Mucosa of descending colon (tissue), 3 donors: ENCODE data around the gene CENPN. TPM values are rescaled to one million over a fixed set of nuclear protein-coding genes. Genes with fewer than 3 reads are reported as not detected.

Experiments
- ATAC-seq: fragments of 200-7000 bp; cut with Tn5 transposase; one replicate; pipeline ENCODE4 v1.9.1; 2020; ENCODE audit warnings: mild to moderate bottlenecking, moderate library complexity
- DNase-seq, 3 donors: peaks; one replicate each; pipeline ENCODE4 v3.0.0-alpha.2; 2020
- H3K36me3 ChIP-seq: fragments of 200-600 bp; one replicate; pipeline ENCODE4 v1.8.0; 2021; ENCODE audit warnings: low read depth, mild to moderate bottlenecking
- H3K4me1 ChIP-seq: fragments of 200-600 bp; one replicate; pipeline ENCODE4 v1.8.0; 2021; ENCODE audit warnings: low read depth, mild to moderate bottlenecking
- H3K4me3 ChIP-seq: fragments of 200-600 bp; one replicate; pipeline ENCODE4 v1.8.0; 2021; ENCODE audit warnings: mild to moderate bottlenecking
- H3K9me3 ChIP-seq: fragments of 200-600 bp; one replicate; pipeline ENCODE4 v1.8.0; 2021; ENCODE audit warnings: mild to moderate bottlenecking
- CTCF ChIP-seq: fragments of 200-600 bp; IDR thresholded peaks from one replicate; pipeline ENCODE4 v1.8.0; 2022; ENCODE audit warnings: antibody characterized with exemption, mild to moderate bottlenecking
- intact Hi-C, 2 donors: fragments of 100-400 bp; cut with DNase I in 1 of 2; cut with micrococcal nuclease in 1 of 2; formaldehyde crosslinking; loops; one replicate each; pipeline versions ENCODE4 v1.11.0 to v1.11.1; 2022; cut with DNase I, micrococcal nuclease
- long read RNA-seq, 2 donors: library from polyadenylated mRNA; unstranded; transcript quantifications; one replicate each; pipeline ENCODE4 v2.0.0, GENCODE V29; 2019 to 2021
- total RNA-seq, 3 donors: library from RNA; stranded (reverse); fragmentation: NEBNext Ultra II Directional in 2 of 3; extraction: Animal tissue kit (Norgen Biotek cat#: 25700) in 2 of 3; gene quantifications; one replicate each; pipeline versions ENCODE4 v1.2.1 to v1.2.4, GENCODE V29; 2021 to 2023
- donor health status: DM: no; HTN: no; CAD: no; lungs with moderate emphysema.
- donor health status: DM: no; HTN: no; CAD: no.
- donor health status: DM: no; HTN: yes; CAD: no.

Gene CENPN
- 10 to 100 TPM in 1 of 3 donors, 1 to 10 TPM in 2; 7.1 to 13.4 (median 7.6) TPM for total RNA-seq
- long read RNA-seq, donor 1, partial matches to known transcripts, result 1 of 4 reads
- long read RNA-seq, donor 1, other reads (novel, unspliced or antisense), result 0 of 4 reads
- long read RNA-seq, donor 2, partial matches to known transcripts, result 1 of 6 reads
- long read RNA-seq, donor 2, other reads (novel, unspliced or antisense), result 0 of 6 reads

GRCh38 chr16:81006813-81007695 lies at the start of gene CENPN, which contains the start of gene CMC2:
CENPN (plus strand) TSS chr16:81007214; CDS start chr16:81011940, 4,726 bp downstream.
CMC2 (minus strand) TSS chr16:81006885; CDS start chr16:80997394, 9,491 bp downstream.
- TF ChIP-seq CTCF, result peak; percentile 10
- ATAC-seq (peak; percentile 92), DNase-seq (peak; percentile 99 to 100 (median 99))
- intact Hi-C loops, result no loop called here
- Histone ChIP-seq H3K36me3 (no peaks in the 10 kb centered on the region), H3K4me1 (peaks cover 18% of the 10 kb centered on the region), H3K4me3 (peak within 1 kb of the TSS; percentile 83), H3K9me3 (no peaks in the 10 kb centered on the region)

- Histone ChIP-seq H3K4me1 (no peaks in the 10 kb centered on the region), H3K9me3 (peaks cover 32% of the 10 kb centered on the region), H3K4me3 (no peak overlapping the region), H3K36me3 (no peaks in the 10 kb centered on the region)
- TF ChIP-seq CTCF, result no peak
- ATAC-seq (no peak), DNase-seq (no peak)
- intact Hi-C loops, result no loop called here
Measured at GRCh38 chr16:80958284-80958683, 48.7 kb upstream of the CENPN start.

GRCh38 chr16:80962879-80963278 lies 44.1 kb upstream of the CENPN start:
- intact Hi-C loops, result no loop called here
- no peak for ATAC-seq

GRCh38 chr16:80964351-80964750 lies 42.7 kb upstream of the CENPN start:
- Histone ChIP-seq H3K4me1 (no peaks in the 10 kb centered on the region), H3K36me3 (no peaks in the 10 kb centered on the region), H3K9me3 (peaks cover 12% of the 10 kb centered on the region), H3K4me3 (no peak overlapping the region)
- ATAC-seq (no peak), DNase-seq (no peak)
- intact Hi-C loops, result no loop called here
- no peak for TF ChIP-seq CTCF

More at GRCh38 chr16:80962879-80963278, 44.1 kb upstream of the CENPN start:
- Histone ChIP-seq H3K4me1 (no peaks in the 10 kb centered on the region), H3K9me3 (peaks cover 26% of the 10 kb centered on the region), H3K36me3 (no peaks in the 10 kb centered on the region), H3K4me3 (no peak overlapping the region)
- TF ChIP-seq CTCF, result no peak
- no peak for DNase-seq

- no peak overlapping the region for H3K4me3 ChIP-seq
- ATAC-seq (no peak), DNase-seq (no peak)
- no peak for TF ChIP-seq CTCF
- no peaks in the 10 kb centered on the region for H3K9me3 ChIP-seq
- intact Hi-C loops, result no loop called here
- no peaks in the 10 kb centered on the region for H3K4me1 ChIP-seq
- no peaks in the 10 kb centered on the region for H3K36me3 ChIP-seq
Measured at GRCh38 chr16:80966617-80967016, 40.4 kb upstream of the CENPN start.
